ENCODE data around the gene CATSPER1. TPM values are rescaled to one million over a fixed set of nuclear protein-coding genes. Genes with fewer than 3 reads are reported as not detected.

Gene CATSPER1
- under 0.01 and 0.19 TPM in 2 replicates for total RNA-seq

GRCh38 chr11:66026017-66026529 lies at the start of gene CATSPER1:
CATSPER1 (minus strand) TSS chr11:66026479; CDS start chr11:66026379, 100 bp downstream.

GRCh38 chr11:66069715-66070603 lies 43.7 kb upstream of the CATSPER1 start, which contains the start of gene PACS1:
PACS1 (plus strand) TSS chr11:66070272; CDS start chr11:66070487, 215 bp downstream.

GRCh38 chr11:66051766-66052663 lies 25.7 kb upstream of the CATSPER1 start, which contains the start of gene SF3B2:
SF3B2 (plus strand) TSS chr11:66052364; CDS start chr11:66052385, 21 bp downstream.

GRCh38 chr11:66048547-66049323 lies 22.5 kb upstream of the CATSPER1 start, which contains the start of gene GAL3ST3:
GAL3ST3 (minus strand) TSS chr11:66049161; CDS start chr11:66045415, 3,746 bp downstream.

GRCh38 chr11:66011785-66012303 lies 14.4 kb downstream of the CATSPER1 start, which contains the start of gene CST6:
CST6 (plus strand) TSS chr11:66012008; CDS start chr11:66012045, 37 bp downstream.

GRCh38 chr11:66001942-66002647 lies 24.2 kb downstream of the CATSPER1 start, which contains the start of the genes BANF1 and EIF1AD:
BANF1 (plus strand) TSS chr11:66002503; CDS start chr11:66003251, 748 bp downstream.
EIF1AD (minus strand) TSS chr11:66002157; CDS start chr11:66000389, 1,768 bp downstream.

Other genes starting within 250 kb of the CATSPER1 start
- 7.7 and 8.5 TPM in 2 replicates for gene AP5B1, start 245.5 kb downstream of the CATSPER1 start, total RNA-seq
- under 0.01 TPM in 1 of 2 replicates, not detected in the other for gene OVOL1, start 239.4 kb downstream of the CATSPER1 start, total RNA-seq
- gene SNX32, start 192.5 kb downstream of the CATSPER1 start, total RNA-seq: 0.38 and 2.5 TPM in 2 replicates
- gene CFL1, start 168.3 kb downstream of the CATSPER1 start, total RNA-seq: 677 and 1,304 TPM in 2 replicates
- 45.4 and 48.7 TPM in 2 replicates for gene MUS81, start 166.0 kb downstream of the CATSPER1 start, total RNA-seq
- gene EFEMP2, start 153.7 kb downstream of the CATSPER1 start, total RNA-seq: 44.9 and 71.0 TPM in 2 replicates
- gene CTSW, start 146.6 kb downstream of the CATSPER1 start, total RNA-seq: not detected in 2 replicates
- 128 and 212 TPM in 2 replicates for gene FIBP, start 138.0 kb downstream of the CATSPER1 start, total RNA-seq
- gene CCDC85B, start 135.8 kb downstream of the CATSPER1 start, total RNA-seq: 80.3 and 108 TPM in 2 replicates
- 17.5 and 28.6 TPM in 2 replicates for gene FOSL1, start 126.1 kb downstream of the CATSPER1 start, total RNA-seq
- 17.1 and 21.1 TPM in 2 replicates for gene C11orf68, start 107.4 kb downstream of the CATSPER1 start, total RNA-seq
- gene DRAP1, start 107.1 kb downstream of the CATSPER1 start, total RNA-seq: 130 and 436 TPM in 2 replicates
- gene TSGA10IP, start 81.0 kb downstream of the CATSPER1 start, total RNA-seq: not detected in 2 replicates
- gene SART1, start 64.7 kb downstream of the CATSPER1 start, total RNA-seq: 28.5 and 63.6 TPM in 2 replicates
- 26.8 and 40.8 TPM in 2 replicates for gene EIF1AD, start 24.3 kb downstream of the CATSPER1 start, total RNA-seq
- 10.7 and 54.1 TPM in 2 replicates for gene BANF1, start 24.0 kb downstream of the CATSPER1 start, total RNA-seq
- 0.38 and 0.56 TPM in 2 replicates for gene CST6, start 14.5 kb downstream of the CATSPER1 start, total RNA-seq
- not detected in 2 replicates for gene GAL3ST3, start 22.7 kb upstream of the CATSPER1 start, total RNA-seq
- 141 and 205 TPM in 2 replicates for gene SF3B2, start 25.9 kb upstream of the CATSPER1 start, total RNA-seq
- 21.1 and 33.0 TPM in 2 replicates for gene PACS1, start 43.8 kb upstream of the CATSPER1 start, total RNA-seq
- gene KLC2, start 231.2 kb upstream of the CATSPER1 start, total RNA-seq: 16.9 and 24.5 TPM in 2 replicates
- gene RAB1B, start 242.2 kb upstream of the CATSPER1 start, total RNA-seq: 49.9 and 102 TPM in 2 replicates